HepG2 (cell line): Measurements from ENCODE around the gene NYNRIN. TPM values are rescaled to one million over a fixed set of nuclear protein-coding genes. Genes with fewer than 3 reads are reported as not detected.
A peak's percentile ranks its signal among the peaks of the same experiment; 100 is the strongest.

Source experiments
- ATAD3A ChIP-seq: sonication (generic); formaldehyde crosslinking; IDR thresholded peaks from 2 replicates; pipeline ENCODE4 v1.4.0; 2020; ENCODE audit warnings: missing genetic modification reagents
- BRF2 ChIP-seq: sonication (generic); formaldehyde crosslinking; IDR thresholded peaks from 2 replicates; pipeline ENCODE4 v1.8.1; 2022; ENCODE audit warnings: mild to moderate bottlenecking, missing genetic modification reagents
- DDIT3 ChIP-seq: sonication (generic); formaldehyde crosslinking; IDR thresholded peaks from 2 replicates; pipeline ENCODE4 v1.4.0; 2020; ENCODE audit warnings: mild to moderate bottlenecking, missing genetic modification reagents
- ISL2 ChIP-seq: sonication (generic); formaldehyde crosslinking; IDR thresholded peaks from 2 replicates; pipeline ENCODE4 v1.5.0; 2020; ENCODE audit warnings: missing genetic modification reagents
- PCBP1 ChIP-seq: fragments of 200-400 bp; formaldehyde crosslinking; IDR thresholded peaks from 2 replicates; pipeline ENCODE4 v1.6.1; 2017; ENCODE audit warnings: mild to moderate bottlenecking, low read depth, low read length, borderline replicate concordance
- RERE ChIP-seq: IDR thresholded peaks from 2 replicates; pipeline ENCODE4 v1.6.1; 2016; ENCODE audit warnings: low read depth, missing genetic modification reagents, missing compliant biosample characterization
- RXRA ChIP-seq: sonication (generic); formaldehyde crosslinking; IDR thresholded peaks from 2 replicates; pipeline ENCODE4 v1.5.1; 2020; ENCODE audit warnings: missing genetic modification reagents
- SRSF9 ChIP-seq: fragments of 200-400 bp; formaldehyde crosslinking; IDR thresholded peaks from 2 replicates; pipeline ENCODE4 v1.6.1; 2018; ENCODE audit warnings: borderline replicate concordance, mild to moderate bottlenecking, low read depth, low read length; ENCODE audit not compliant: insufficient read depth, poor library complexity, severe bottlenecking
- ZFP82 ChIP-seq: sonication (generic); formaldehyde crosslinking; IDR thresholded peaks from 2 replicates; pipeline ENCODE4 v1.5.1; 2020; ENCODE audit warnings: mild to moderate bottlenecking, missing genetic modification reagents, borderline replicate concordance
- ZNF335 ChIP-seq: sonication (generic); formaldehyde crosslinking; IDR thresholded peaks from 2 replicates; pipeline ENCODE4 v1.4.0; 2020; ENCODE audit warnings: missing genetic modification reagents
- ZNF34 ChIP-seq: sonication (generic); formaldehyde crosslinking; IDR thresholded peaks from 2 replicates; pipeline ENCODE4 v1.4.0; 2020; ENCODE audit warnings: mild to moderate bottlenecking, missing genetic modification reagents, borderline replicate concordance
- ZNF496 ChIP-seq: sonication (generic); formaldehyde crosslinking; IDR thresholded peaks from 2 replicates; pipeline ENCODE4 v1.8.1; 2023; ENCODE audit warnings: mild to moderate bottlenecking, moderate library complexity, missing genetic modification reagents; ENCODE audit not compliant: insufficient replicate concordance
- ZNF609 ChIP-seq: sonication (generic); formaldehyde crosslinking; IDR thresholded peaks from 2 replicates; pipeline ENCODE4 v1.4.0; 2020; ENCODE audit warnings: mild to moderate bottlenecking, missing genetic modification reagents, borderline replicate concordance
- ZNF7 ChIP-seq: IDR thresholded peaks from 2 replicates; pipeline ENCODE4 v1.6.1; 2016; ENCODE audit warnings: missing biosample characterization, missing genetic modification reagents
- ZNF746 ChIP-seq: sonication (generic); formaldehyde crosslinking; IDR thresholded peaks from 2 replicates; pipeline ENCODE4 v1.8.0; 2022; ENCODE audit warnings: mild to moderate bottlenecking, missing genetic modification reagents
- polyA plus RNA-seq, 8 experiments: library from polyadenylated mRNA; depleted of rRNA in 3 of 8; stranded (reverse) in 7 of 8; unstranded in 1 of 8; fragments of >200 nt; fragmentation: Illumina TruSeq in 4 of 8; extraction: Trizol in 4 of 8; gene quantifications; 2 replicates each; pipeline versions ENCODE4 v1.2.1 to v1.2.3, GENCODE V29; 2011 to 2016; ENCODE audit warnings: low read depth in 4 of 8, missing spikeins in 1 of 8, mixed read lengths in 1 of 8; ENCODE audit not compliant: insufficient read depth in 1 of 8
- total RNA-seq, 5 experiments: library from RNA; depleted of rRNA; stranded (reverse); fragments of >200 nt; fragmentation: Illumina TruSeq; extraction: Trizol; gene quantifications; 2 replicates each; pipeline ENCODE4 v1.2.3, GENCODE V29; 2016; ENCODE audit warnings: low read depth in 1 of 5

NYNRIN gene
- total and polyA plus RNA-seq, 2 of the 13 experiments (the other 11 are each of a cell fraction or from before 2014, with no cell fraction given): 0.63 to 1.1 TPM

- no peak for TF ChIP-seq ZNF34
- no peak; the same call in 1 of the 2 replicates for TF ChIP-seq ZNF7
- peak; percentile 40; the same call in 1 of the 2 replicates for TF ChIP-seq RXRA (CRISPR knock-in tag)
- no peak for TF ChIP-seq SRSF9
- TF ChIP-seq DDIT3 (CRISPR knock-in tag): no peak
- TF ChIP-seq ISL2 (CRISPR knock-in tag): 0 out of 2 replicates have a peak, but pooled peaks have one; percentile 28
- no peak for TF ChIP-seq PCBP1
- TF ChIP-seq ZNF496: no peak
- TF ChIP-seq ZNF746 (CRISPR knock-in tag): no peak; the same call in 1 of the 2 replicates
- TF ChIP-seq ZNF335 (CRISPR knock-in tag): no peak
- TF ChIP-seq ZNF609 (CRISPR knock-in tag): no peak
- no peak for TF ChIP-seq BRF2 (CRISPR knock-in tag)
- peak; percentile 21; the same call in 1 of the 2 replicates for TF ChIP-seq RERE (CRISPR knock-in tag)
- TF ChIP-seq ATAD3A (CRISPR knock-in tag): no peak
- no peak for TF ChIP-seq ZFP82 (CRISPR knock-in tag)
Observed at GRCh38 chr14:24366721-24367513, 31.9 kb upstream of the NYNRIN start (continued).
